SK-MEL-5 (cell line): ENCODE measurements around the gene EGFLAM. TPM values are rescaled to one million over a fixed set of nuclear protein-coding genes. Genes with fewer than 3 reads are reported as not detected.

Source experiments
- DNase-seq: peaks from one replicate; pipeline ENCODE4 v3.0.0-alpha.2; 2016; ENCODE audit warnings: low read depth, low spot score
- in situ Hi-C: cut with HindIII; loops from 2 replicates; pipeline ENCODE4 v1.10.0; 2016; ENCODE audit warnings: low sequenced_read_pairs, high pct_unique_total_duplicates, low pct_unique_long_range_greater_than_20kb
- total RNA-seq: library from RNA; depleted of rRNA; stranded (reverse); fragments of >200 nt; shearing (Covaris generic); gene quantifications from 2 replicates; pipeline ENCODE4 v1.2.3, GENCODE V29; 2014

The EGFLAM gene
- total RNA-seq, 1 experiment from 2014 or later: not detected

GRCh38 chr5:38466424-38467189 is 208.2 kb downstream of the EGFLAM start:
- in situ Hi-C loops: no loop called here
- no peak for DNase-seq

GRCh38 chr5:38467353-38468040 is 209.1 kb downstream of the EGFLAM start:
- no peak for DNase-seq
- in situ Hi-C loops: no loop called here

GRCh38 chr5:38468202-38468673 is 209.9 kb downstream of the EGFLAM start:
- in situ Hi-C loops: no loop called here
- no peak for DNase-seq

GRCh38 chr5:38468978-38469706 is 210.8 kb downstream of the EGFLAM start:
- in situ Hi-C loops: no loop called here
- DNase-seq: no peak

- in situ Hi-C loops: no loop called here
- DNase-seq: no peak
These were observed 211.4 kb downstream of the EGFLAM start for GRCh38 chr5:38469707-38470267.

GRCh38 chr5:38471709-38472108 is 213.3 kb downstream of the EGFLAM start:
- in situ Hi-C loops: no loop called here
- DNase-seq: no peak

- DNase-seq: no peak
- in situ Hi-C loops: no loop called here
These were observed 214.2 kb downstream of the EGFLAM start for GRCh38 chr5:38472541-38472940.

- in situ Hi-C loops: no loop called here
- DNase-seq: no peak
These were observed 214.6 kb downstream of the EGFLAM start for GRCh38 chr5:38473008-38473407.

- in situ Hi-C loops: no loop called here
- DNase-seq: peak; percentile 85
These were observed 219.8 kb downstream of the EGFLAM start for GRCh38 chr5:38478166-38478565.

GRCh38 chr5:38478878-38479277 is 220.5 kb downstream of the EGFLAM start:
- in situ Hi-C loops: no loop called here
- no peak for DNase-seq

GRCh38 chr5:38479315-38479904 is 221.1 kb downstream of the EGFLAM start:
- no peak for DNase-seq
- in situ Hi-C loops: no loop called here

- DNase-seq: no peak
- in situ Hi-C loops: no loop called here
These were observed 225.5 kb downstream of the EGFLAM start for GRCh38 chr5:38483805-38484398.

GRCh38 chr5:38494175-38494574 is 235.8 kb downstream of the EGFLAM start:
- DNase-seq: no peak
- in situ Hi-C loops: no loop called here

- DNase-seq: no peak
- in situ Hi-C loops: no loop called here
These were observed 236.4 kb downstream of the EGFLAM start for GRCh38 chr5:38494763-38495162.

- in situ Hi-C loops: no loop called here
- DNase-seq: peak; percentile 69
These were observed 239.6 kb downstream of the EGFLAM start for GRCh38 chr5:38497946-38498345.

GRCh38 chr5:38500573-38501260 is 242.4 kb downstream of the EGFLAM start:
- no peak for DNase-seq

GRCh38 chr5:38506302-38506701 is 247.9 kb downstream of the EGFLAM start:
- DNase-seq: no peak
- in situ Hi-C loops: no loop called here

More at GRCh38 chr5:38500573-38501260, 242.4 kb downstream of the EGFLAM start:
- in situ Hi-C loops: no loop called here
